Neural cell (in vitro differentiated cells): ENCODE data around the gene GMPR2.

Experiments
- EP300 ChIP-seq: fragments of 450-650 bp; conservative IDR thresholded peaks from 2 replicates; pipeline ENCODE4 v1.6.1; 2014; ENCODE audit warnings: antibody characterized with exemption, mild to moderate bottlenecking, moderate library complexity; ENCODE audit not compliant: poor library complexity, severe bottlenecking
- EZH2 ChIP-seq: fragments of 200-600, 300-800 bp; shearing (Covaris generic), sonication (generic); IDR thresholded peaks from 2 replicates; pipeline ENCODE4 v1.6.1; 2014; ENCODE audit warnings: antibody characterized with exemption, low read length, borderline replicate concordance, mild to moderate bottlenecking; ENCODE audit not compliant: insufficient read depth, poor library complexity, severe bottlenecking
- POLR2AphosphoS5 ChIP-seq: IDR thresholded peaks from 2 replicates; pipeline ENCODE4 v1.6.1; 2012
- RAD21 ChIP-seq: fragments of 450-650 bp; conservative IDR thresholded peaks from 2 replicates; pipeline ENCODE4 v1.6.1; 2014; ENCODE audit warnings: antibody characterized with exemption, mild to moderate bottlenecking, moderate library complexity
- SMC3 ChIP-seq: fragments of 450-650 bp; conservative IDR thresholded peaks from 2 replicates; pipeline ENCODE4 v1.6.1; 2014; ENCODE audit warnings: antibody characterized with exemption, mild to moderate bottlenecking, moderate library complexity; ENCODE audit not compliant: poor library complexity
- TAF1 ChIP-seq: IDR thresholded peaks from 2 replicates; pipeline ENCODE4 v1.6.1; 2012; ENCODE audit warnings: low read depth
- TF ChIP-seq, protein P1 (sequence below): fragments of 450-650 bp; IDR thresholded peaks from 2 replicates; pipeline ENCODE4 v1.5.1; 2014; ENCODE audit warnings: antibody characterized with exemption, mild to moderate bottlenecking, moderate library complexity; ENCODE audit not compliant: poor library complexity, severe bottlenecking
- TF ChIP-seq, protein P2 (sequence below): IDR thresholded peaks from 2 replicates; pipeline ENCODE4 v1.6.1; 2012; ENCODE audit warnings: borderline replicate concordance

DNA sequence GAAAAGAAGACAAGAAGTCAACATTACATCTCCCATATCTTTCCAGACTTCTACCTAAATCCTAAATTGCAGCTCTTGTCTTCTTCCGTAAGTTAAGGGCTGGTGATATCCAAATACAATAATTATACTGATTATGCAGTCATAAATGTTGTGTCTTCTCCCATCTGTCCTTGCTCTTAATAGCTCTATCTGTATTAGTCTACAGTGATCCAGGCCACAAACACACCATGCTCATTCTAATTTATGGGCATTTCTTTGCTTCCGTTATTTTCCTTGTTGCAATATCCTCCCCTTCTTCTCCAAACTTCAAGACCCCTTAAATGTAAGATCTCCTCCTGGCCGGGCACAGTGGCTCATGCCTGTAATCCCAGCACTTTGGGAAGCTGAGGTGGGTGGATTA, 13.2 kb upstream of the GMPR2 start:
- TF ChIP-seq EZH2, result no peak
- no peak for TF ChIP-seq EP300
- TF ChIP-seq, protein P1, sequence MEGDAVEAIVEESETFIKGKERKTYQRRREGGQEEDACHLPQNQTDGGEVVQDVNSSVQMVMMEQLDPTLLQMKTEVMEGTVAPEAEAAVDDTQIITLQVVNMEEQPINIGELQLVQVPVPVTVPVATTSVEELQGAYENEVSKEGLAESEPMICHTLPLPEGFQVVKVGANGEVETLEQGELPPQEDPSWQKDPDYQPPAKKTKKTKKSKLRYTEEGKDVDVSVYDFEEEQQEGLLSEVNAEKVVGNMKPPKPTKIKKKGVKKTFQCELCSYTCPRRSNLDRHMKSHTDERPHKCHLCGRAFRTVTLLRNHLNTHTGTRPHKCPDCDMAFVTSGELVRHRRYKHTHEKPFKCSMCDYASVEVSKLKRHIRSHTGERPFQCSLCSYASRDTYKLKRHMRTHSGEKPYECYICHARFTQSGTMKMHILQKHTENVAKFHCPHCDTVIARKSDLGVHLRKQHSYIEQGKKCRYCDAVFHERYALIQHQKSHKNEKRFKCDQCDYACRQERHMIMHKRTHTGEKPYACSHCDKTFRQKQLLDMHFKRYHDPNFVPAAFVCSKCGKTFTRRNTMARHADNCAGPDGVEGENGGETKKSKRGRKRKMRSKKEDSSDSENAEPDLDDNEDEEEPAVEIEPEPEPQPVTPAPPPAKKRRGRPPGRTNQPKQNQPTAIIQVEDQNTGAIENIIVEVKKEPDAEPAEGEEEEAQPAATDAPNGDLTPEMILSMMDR, result no peak
- TF ChIP-seq TAF1, result no peak
- no peak for TF ChIP-seq POLR2AphosphoS5
- no peak for TF ChIP-seq SMC3
- no peak for TF ChIP-seq RAD21
- TF ChIP-seq, protein P2, sequence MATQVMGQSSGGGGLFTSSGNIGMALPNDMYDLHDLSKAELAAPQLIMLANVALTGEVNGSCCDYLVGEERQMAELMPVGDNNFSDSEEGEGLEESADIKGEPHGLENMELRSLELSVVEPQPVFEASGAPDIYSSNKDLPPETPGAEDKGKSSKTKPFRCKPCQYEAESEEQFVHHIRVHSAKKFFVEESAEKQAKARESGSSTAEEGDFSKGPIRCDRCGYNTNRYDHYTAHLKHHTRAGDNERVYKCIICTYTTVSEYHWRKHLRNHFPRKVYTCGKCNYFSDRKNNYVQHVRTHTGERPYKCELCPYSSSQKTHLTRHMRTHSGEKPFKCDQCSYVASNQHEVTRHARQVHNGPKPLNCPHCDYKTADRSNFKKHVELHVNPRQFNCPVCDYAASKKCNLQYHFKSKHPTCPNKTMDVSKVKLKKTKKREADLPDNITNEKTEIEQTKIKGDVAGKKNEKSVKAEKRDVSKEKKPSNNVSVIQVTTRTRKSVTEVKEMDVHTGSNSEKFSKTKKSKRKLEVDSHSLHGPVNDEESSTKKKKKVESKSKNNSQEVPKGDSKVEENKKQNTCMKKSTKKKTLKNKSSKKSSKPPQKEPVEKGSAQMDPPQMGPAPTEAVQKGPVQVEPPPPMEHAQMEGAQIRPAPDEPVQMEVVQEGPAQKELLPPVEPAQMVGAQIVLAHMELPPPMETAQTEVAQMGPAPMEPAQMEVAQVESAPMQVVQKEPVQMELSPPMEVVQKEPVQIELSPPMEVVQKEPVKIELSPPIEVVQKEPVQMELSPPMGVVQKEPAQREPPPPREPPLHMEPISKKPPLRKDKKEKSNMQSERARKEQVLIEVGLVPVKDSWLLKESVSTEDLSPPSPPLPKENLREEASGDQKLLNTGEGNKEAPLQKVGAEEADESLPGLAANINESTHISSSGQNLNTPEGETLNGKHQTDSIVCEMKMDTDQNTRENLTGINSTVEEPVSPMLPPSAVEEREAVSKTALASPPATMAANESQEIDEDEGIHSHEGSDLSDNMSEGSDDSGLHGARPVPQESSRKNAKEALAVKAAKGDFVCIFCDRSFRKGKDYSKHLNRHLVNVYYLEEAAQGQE, result no peak
